Esophagus squamous epithelium (tissue), 4 donors: ENCODE results near the gene ANKZF1.

ENCODE experiments used
- POLR2A ChIP-seq, 4 donors: fragments of 450-650 bp; IDR thresholded peaks; one replicate each; pipeline ENCODE4 v1.6.1; 2017; ENCODE audit warnings: antibody characterized with exemption in 4 of 4, mild to moderate bottlenecking in 4 of 4, moderate library complexity in 3 of 4
- TF ChIP-seq, protein P1 (sequence below), 6 experiments: fragments of 450-650 bp in 4 of 6; fragments of 200-600 bp in 2 of 6; sonication (generic) in 2 of 6; IDR thresholded peaks; one replicate each; pipeline ENCODE4 v1.5.1; 2016 to 2019; ENCODE audit warnings: antibody characterized with exemption in 6 of 6, mild to moderate bottlenecking in 4 of 6, moderate library complexity in 4 of 6

DNA sequence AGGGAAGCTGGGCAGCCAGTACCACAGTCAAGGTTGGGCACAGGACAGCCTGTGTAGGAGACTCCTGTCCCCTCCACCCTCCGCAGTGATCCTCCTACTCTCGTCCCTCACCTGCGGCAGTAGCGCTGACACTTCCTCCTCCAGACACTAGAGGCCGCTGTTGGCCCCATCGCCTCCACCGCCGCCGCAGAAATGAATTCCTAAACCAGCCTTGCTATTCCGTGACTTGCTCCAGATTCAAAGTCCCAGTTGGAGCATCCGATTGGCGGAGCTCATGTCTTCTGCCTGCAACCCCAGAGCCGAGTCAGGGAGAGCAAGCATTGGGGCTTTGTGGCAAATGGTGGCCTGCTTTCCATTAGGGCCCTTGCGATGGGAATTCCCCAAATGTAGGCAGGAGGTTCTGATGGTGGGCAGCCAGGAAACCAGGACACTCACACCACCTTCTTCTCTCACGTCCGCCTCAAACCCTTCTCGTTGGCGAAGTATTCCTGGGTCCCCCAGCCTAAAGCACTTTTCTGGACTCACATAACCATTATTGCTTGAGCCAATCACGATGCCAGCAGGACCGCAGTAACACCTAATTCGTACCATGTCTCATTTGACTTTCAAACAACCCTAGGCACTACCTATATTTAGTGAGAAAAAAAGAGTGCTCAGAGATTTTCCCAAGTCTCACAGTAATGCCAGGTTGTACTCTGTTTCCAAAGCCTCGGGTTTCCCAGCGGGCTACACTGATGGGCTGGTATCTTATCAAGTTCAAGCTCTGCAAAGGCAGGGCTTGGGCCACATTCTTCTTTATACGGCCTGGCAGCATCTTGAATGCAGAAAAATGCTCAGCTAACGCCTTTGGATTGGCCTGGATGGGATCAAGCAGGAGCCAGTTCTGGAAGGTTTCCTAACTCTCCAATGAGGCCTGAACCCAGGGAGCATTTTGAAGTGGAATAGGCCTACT, 48.4 kb downstream of the ANKZF1 start:
- TF ChIP-seq, protein P1, sequence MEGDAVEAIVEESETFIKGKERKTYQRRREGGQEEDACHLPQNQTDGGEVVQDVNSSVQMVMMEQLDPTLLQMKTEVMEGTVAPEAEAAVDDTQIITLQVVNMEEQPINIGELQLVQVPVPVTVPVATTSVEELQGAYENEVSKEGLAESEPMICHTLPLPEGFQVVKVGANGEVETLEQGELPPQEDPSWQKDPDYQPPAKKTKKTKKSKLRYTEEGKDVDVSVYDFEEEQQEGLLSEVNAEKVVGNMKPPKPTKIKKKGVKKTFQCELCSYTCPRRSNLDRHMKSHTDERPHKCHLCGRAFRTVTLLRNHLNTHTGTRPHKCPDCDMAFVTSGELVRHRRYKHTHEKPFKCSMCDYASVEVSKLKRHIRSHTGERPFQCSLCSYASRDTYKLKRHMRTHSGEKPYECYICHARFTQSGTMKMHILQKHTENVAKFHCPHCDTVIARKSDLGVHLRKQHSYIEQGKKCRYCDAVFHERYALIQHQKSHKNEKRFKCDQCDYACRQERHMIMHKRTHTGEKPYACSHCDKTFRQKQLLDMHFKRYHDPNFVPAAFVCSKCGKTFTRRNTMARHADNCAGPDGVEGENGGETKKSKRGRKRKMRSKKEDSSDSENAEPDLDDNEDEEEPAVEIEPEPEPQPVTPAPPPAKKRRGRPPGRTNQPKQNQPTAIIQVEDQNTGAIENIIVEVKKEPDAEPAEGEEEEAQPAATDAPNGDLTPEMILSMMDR (IDR thresholded peaks at IDR 0.05), result peak; percentile 93 to 99 (median 97)
- no peak for TF ChIP-seq POLR2A (IDR thresholded peaks at IDR 0.05)
